DOHH2 (cell line): ENCODE measurements around the gene SLC7A9.

Source experiments
- CTCF ChIP-seq: fragments of 200-600 bp; sonication (generic); IDR thresholded peaks from one replicate; pipeline ENCODE4 v1.5.1; 2014; ENCODE audit warnings: antibody characterized with exemption, mild to moderate bottlenecking, low read depth, low read length; ENCODE audit not compliant: poor library complexity, severe bottlenecking
- EZH2phosphoT487 ChIP-seq: fragments of 200-600 bp; sonication (generic); IDR thresholded peaks from 2 replicates; pipeline ENCODE4 v1.6.1; 2017; ENCODE audit warnings: borderline replicate concordance, mild to moderate bottlenecking, antibody characterized with exemption, low read length, moderate library complexity, mixed read lengths

DNA sequence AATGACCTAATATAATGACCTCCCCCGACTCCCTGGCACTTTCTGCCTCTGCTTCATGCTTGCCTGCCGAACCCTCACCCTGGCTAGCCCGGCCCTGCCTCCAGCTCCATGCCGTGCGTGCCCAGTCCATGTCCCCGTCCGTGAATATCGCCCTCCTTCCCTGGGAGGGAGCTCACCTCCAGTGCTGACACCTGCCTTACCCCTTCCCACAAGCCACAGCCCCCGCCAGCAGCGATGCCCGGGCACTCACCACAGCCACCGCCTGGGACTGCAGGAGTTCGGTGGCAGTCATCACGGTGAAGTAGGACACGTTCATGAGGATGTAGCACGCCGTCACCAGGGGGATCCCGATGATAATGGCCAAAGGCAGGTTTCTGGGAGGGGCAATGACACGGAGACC, 10.0 kb downstream of the SLC7A9 start:
- TF ChIP-seq CTCF = no peak
- TF ChIP-seq EZH2phosphoT487 = no peak
